GM21528 (cell line): Measurements from ENCODE around the gene ITIH4.
A peak's percentile ranks its signal among the peaks of the same experiment; 100 is the strongest.
"Not testable (repeated sequence)": the region's sequence is repeated elsewhere in the genome, so short reads cannot be mapped to it uniquely, and the experiment has no call there.

Experiments
- ATAC-seq: cut with Tn5 transposase; IDR thresholded peaks from one replicate; pipeline ENCODE4 v1.9.1; 2021; ENCODE audit warnings: mild to moderate bottlenecking, moderate library complexity; ENCODE audit not compliant: unreplicated experiment, low FRiP score

Gene ITIH4

DNA sequence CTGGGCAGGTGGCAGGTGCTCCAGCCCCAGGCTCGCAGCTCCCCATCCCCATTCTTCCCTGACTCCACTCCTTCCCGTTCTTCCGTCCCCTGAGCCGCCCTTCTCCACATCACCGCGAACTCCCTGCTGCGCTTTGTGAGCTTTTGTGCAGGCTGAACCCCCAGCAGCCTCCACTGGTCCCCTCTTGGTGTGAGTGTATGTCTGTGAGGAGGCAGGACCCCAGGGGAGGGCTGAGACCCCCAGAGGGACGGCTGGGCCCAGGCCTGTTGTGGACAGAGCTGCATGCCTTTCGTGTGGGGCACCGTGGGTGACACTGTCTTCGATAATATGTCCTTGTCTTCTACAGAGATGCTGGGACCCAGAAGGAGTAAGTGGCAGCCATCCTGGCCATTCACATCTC lies 43.2 kb downstream of the ITIH4 start:
- ATAC-seq = no peak

DNA sequence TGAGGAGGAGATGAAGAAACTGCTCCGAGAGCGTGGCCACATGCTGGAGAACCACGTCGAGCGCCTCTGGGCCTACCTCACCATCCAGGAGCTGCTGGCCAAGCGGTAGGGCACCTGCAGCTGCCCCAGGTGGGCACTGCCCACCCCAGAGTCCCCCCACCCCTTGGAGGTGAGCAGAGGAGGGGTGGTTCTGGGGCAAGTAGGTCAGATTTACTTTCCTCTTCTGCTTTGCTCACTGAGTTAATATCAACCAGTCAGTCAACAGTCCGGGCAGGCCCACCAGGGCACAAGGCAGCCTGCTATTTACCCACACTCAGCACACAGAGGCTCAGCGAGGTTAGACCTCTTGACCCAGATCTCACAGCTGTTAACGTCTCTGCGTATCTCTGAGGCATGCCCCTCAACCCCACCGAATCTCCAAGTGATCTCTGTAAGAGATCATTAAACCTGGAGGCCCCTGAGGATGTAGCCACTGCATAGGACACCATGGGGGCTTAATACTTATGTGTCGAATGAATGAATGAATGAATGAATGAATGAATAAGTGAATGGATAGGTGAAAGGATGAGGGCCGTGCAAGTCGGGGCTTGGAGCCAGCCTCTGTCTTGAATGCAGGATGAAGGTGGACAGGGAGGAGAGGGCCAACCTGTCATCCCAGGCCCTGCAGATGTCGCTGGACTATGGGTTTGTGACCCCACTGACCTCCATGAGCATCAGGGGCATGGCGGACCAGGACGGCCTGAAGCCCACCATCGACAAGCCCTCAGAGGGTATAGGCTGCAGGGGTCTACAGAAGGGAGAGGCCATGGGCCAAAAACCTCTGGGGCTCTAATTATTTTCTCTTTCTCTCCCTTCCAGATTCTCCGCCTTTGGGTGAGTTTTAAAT lies 43.9 kb downstream of the ITIH4 start:
- no peak for ATAC-seq

DNA sequence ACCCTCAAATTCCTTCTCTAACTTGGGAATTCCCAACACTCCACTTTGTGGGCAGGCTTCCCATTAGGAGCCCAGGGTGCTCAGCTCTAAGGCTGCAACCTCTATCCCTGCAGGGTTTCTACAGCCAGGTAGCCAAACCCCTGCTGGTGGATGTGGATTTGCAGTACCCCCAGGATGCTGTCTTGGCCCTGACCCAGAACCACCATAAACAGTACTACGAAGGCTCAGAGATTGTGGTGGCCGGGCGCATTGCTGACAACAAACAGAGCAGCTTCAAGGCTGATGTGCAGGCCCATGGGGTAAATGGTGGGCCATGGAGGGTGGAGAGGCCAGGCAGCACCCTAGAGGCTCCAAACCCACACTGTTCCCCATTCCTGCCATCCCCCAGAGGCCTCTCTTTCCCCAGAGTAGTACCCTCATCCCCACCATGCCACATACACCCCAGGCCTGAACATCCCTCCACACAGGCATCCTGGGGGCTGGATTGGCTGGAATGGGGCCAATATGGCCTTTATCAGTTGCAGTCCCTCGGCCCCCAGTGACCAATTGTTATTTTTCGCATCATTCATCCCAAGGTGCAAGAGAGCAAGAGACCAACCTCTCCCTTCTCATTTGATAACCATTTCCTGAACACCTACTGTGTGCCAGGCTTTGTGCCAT lies 45.4 kb downstream of the ITIH4 start:
- ATAC-seq = no peak

DNA sequence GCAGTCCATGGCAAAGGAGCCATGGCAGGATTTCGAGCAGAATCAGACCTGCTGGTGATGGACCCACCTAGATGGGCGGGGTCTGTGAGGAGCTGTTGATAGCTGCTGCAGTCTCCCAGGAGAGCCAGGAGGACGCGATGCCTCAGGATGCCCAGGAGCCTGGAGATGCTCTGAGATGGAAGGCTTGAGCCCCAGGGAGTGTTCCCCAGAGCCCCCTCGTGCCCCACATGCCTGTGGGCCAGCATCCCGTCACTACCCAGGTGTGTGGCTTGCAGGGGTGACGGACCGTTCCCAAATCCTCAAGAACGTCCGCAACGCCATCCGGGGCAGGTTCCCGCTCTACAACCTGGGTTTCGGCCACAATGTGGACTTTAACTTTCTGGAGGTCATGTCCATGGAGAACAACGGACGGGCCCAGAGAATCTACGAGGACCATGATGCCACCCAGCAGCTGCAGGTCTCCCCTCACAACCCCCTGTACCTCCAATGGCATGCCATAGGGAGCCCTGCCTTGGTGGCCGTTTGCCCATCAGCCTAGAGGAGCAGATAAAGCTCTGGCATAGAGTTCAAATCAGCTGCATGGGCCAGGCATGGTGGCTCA lies 46.4 kb downstream of the ITIH4 start:
- ATAC-seq = no peak

- ATAC-seq = no peak
Measured at GRCh38 chr3:52783211-52783555, 47.3 kb downstream of the ITIH4 start.

DNA sequence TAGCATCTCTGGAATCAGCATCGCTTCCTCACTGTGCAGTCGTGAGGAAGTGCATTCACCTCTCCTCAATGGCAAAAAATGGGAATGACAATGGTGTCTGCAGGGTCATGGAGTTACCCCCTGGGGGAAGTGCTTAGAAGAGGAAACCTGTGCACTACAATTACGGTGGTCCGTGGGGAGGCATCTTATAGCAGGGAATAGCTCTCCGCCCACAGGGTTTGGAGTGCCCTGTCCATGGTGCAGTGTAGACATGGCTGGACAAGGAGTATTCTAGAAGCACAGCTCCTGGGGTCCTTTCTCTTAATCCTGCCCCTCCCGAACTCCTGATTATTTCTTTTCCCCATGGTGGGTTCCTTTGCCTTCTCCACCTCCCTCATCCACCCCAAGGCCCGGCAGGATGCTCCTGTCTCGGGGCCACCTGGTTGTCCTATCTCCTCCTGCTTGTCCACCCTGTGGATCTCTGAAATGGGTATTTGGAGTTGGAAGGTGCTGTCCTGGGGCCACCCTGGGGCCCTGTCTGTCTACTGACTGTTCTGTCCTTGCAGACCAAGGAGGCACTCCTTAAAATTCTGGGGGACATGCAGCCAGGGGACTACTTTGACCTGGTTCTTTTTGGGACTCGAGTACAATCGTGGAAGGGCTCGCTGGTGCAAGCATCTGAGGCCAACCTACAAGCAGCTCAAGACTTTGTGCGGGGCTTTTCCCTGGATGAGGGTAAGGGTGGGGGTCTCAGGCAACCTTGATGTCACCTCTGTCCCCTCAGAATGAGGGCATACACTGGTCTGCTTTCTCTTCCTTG lies 47.9 kb downstream of the ITIH4 start:
- no peak for ATAC-seq

DNA sequence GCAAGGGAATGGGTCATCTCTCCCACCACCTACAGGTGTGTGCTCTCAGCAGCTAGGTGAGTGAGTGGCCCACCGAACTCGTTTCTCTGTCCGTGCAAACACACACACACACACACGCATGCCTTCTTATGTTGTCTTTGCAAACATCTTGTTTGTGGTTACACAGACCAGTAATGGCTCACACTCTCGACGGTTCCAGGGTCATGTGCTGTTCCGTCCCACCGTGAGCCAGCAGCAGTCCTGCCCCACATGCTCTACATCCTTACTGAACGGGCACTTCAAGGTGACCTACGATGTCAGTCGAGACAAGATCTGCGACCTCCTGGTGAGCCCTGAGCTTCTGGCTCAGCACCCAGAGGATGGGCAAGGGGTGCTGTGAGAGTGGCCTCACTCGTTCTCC lies 48.7 kb downstream of the ITIH4 start:
- no peak for ATAC-seq

- no peak for ATAC-seq
Measured at GRCh38 chr3:52779837-52780585, 50.5 kb downstream of the ITIH4 start.

- ATAC-seq = peak; percentile 54
Measured at GRCh38 chr3:52779011-52779836, 51.2 kb downstream of the ITIH4 start.

DNA sequence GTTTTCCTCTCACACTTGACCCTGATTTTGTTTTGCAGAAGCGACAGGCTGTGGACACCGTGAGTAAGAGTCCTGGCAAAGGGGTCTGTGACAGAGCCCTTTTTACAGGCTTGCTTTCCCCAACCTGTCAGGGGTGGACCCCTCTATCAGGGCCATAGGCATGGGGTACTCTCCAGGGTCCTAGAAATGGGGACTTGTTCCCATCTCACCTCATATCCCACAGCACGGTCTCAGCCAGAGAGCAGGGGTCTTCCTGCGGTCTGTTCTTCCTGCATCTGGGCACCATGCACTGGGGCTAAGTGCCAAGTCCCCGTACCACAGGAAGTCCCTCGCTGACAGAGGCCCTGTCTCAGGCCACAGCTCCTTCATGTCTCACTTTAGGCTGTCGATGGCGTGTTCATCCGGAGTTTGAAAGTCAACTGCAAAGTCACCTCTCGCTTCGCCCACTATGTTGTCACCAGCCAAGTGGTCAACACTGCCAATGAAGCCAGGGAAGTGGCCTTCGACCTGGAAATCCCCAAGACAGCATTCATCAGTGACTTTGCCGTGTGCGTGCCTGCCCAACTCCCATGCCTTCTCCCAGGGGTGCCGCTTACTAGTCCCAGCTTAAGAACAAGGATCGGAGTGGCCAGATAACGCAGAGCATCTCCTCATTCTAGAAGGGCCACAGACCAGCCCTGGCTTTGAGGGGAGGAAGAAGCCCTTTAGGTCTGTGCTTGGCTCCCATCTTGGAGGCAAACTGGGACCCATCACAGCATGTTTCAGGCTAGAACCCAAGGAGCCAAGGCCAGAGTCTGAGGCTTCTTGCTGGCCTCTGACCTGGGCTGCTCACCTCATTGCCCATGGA lies 52.3 kb downstream of the ITIH4 start:
- ATAC-seq = no peak

DNA sequence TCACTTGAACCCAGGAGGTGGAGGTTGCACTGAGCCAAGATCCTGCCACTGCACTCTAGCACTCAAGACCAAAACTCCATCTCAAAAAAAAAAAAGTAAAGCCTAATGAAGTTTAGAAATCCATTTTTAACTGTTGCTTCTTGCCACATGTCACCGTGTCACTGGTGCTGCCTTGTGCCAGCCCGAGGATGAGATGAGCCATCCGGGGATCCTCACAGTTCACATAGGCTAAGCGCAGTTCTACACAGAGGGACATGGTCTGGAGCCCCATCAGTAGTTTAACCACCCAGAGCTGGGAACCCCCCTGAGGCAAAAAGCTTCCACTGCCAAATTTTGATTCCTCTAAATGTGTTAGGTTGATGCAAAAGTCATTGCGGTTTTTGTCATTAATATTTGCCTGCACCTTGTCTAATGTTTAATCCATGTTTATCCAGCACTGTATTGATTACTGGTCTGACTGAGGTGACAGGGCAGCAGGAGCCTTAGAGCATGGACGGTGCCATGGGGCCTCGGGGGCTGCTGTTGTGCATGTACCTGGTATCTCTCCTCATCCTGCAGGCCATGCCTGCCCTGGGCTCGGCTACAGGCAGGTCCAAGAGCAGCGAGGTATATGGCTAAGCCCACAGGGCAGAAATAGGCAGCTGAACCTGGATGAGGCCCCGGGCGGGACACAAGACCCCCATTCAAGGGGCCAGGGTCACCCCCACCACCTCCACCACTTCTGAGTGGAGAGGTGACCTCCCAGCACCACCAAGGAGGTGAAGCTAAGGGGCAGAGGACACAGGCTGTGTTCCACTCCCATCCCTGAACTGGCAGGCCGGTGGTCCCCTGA lies 53.1 kb downstream of the ITIH4 start, which contains the start of gene ITIH1:
Gene ITIH1, plus strand, starts transcription at position 473 of the 832 bp plus-strand sequence. Its CDS starts 17 bp downstream, at position 490.
- no peak for ATAC-seq

DNA sequence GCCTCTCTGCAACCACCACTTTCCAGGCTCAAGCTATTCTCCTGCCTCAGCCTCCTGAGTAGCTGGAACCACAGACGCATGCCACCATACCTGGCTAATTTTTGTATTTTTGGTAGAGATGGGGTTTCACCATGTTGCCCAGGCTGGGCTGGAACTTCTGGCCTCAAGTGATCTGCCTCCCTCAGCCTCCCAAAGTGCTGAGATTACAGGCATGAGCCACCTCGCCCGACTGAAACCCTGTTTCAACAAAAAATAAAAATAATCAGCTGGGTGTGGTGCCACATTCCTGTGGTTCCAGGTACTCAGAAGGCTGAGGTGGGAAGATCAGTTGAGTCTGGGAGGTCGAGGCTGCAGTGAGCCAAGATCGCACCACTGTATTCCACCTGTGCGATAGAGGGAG lies 54.0 kb downstream of the ITIH4 start:
- not testable (repeated sequence) for ATAC-seq

DNA sequence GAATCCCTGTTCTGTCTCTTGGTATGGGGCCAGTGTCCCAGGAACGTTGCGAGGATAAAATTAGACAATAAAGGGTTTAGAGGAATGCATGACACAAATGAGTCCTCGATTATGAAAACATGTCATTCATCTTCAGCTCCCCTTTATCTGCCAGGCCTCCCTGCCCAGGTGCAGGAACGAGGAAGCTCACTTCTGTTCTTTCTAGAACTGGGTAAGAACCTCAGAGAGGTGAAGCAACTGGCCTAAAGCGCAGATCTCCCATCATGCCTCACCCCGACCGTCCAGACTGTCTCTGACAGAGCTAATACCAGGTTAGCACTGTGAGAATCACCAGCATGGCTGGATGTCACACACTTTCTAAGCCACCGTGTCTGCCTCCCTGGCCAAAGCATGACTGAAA lies 54.6 kb downstream of the ITIH4 start:
- no peak for ATAC-seq

- ATAC-seq = no peak
Measured at GRCh38 chr3:52774901-52775864, 55.3 kb downstream of the ITIH4 start.

DNA sequence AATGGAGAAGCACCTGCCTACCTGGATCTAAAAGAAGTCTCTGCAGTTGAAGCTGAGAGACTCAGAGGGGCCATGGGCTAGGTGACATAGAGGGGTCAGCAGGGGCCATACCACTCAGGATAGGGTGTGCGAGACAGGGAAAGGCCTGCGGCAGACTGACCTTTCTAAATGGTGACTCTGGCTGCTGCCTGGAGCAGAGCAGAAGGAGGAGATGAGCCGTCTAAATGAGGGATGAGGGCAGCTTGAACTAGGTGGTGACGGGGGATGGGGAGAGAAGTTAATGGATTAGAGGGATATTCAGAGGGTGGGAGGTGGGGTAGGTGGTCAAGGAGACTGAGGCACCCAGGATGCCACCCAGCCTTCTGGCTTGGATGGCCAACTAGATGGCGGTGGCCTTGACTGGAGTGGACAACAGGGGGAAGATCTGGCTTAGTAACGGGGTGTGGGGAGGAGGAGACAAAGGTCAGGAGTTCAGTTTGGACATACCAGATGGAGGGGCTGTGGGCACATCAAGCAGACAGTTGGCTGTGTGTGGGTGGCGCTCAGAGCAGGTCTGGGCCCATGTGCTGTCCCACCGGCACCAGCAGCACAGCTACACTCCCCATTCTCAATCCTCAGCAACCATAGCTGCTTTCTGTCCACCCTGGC lies 56.3 kb downstream of the ITIH4 start:
- ATAC-seq = no peak
